ENCODE data around the gene GDF11.

GDF11 gene

DNA sequence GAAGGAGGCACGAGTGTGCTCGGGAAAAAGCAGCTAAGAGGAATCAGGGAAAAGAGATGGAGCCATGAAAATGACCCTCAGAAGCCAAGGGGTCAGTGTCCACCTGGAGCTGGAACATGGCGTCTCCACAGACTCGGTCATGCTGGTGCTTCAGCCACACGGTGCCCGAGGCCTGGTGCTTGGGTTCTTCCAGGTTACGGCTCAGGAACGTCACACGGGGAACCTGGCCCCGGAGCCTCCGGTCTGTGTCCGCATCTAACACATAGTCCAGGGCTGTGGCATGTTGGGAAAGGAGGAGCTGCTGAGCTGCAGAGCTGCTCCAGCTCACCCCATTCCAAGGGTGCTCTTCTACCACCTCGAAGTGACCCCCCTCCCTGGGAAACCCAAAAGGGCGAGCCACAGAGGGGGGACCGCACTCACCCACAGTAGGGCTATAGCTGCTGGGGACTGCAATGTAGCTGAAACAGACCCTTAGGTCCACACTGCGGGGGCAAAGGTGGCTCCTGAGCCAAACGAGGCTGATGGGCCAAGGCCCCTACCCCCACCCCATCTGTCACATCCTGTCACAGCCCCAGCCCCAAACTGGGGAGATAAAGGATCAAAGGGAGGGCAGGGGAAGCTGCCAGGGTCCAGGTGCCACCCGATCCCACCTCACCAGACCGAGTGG lies 46.0 kb upstream of the GDF11 start:
- H4K20me1 ChIP-seq (ENCODE audit: low read depth, low read length), result no peaks in the 10 kb centered on the region
- H3K36me3 ChIP-seq (ENCODE audit: low read length), result no peaks in the 10 kb centered on the region
- H3K79me2 ChIP-seq (ENCODE audit: insufficient read depth, low read length), result no peaks in the 10 kb centered on the region
- H3K27me3 ChIP-seq (ENCODE audit: low read length), result no peaks in the 10 kb centered on the region
- H3K4me2 ChIP-seq (ENCODE audit: low read depth, low read length, poor library complexity, severe bottlenecking), result no peak overlapping the region
- no peak overlapping the region for H2AFZ ChIP-seq (ENCODE audit: low read depth, low read length, severe bottlenecking)
- H3K27ac ChIP-seq (ENCODE audit: low read depth, low read length), result no peak overlapping the region
- H3K9ac ChIP-seq (ENCODE audit: low read length), result no peak overlapping the region
- no peak overlapping the region for H3K4me3 ChIP-seq (ENCODE audit: insufficient read depth, low read length, poor library complexity, severe bottlenecking)
- no peaks in the 10 kb centered on the region for H3F3A ChIP-seq (ENCODE audit: insufficient read depth)
- no peak for TF ChIP-seq EZH2phosphoT487 (conservative IDR thresholded peaks at IDR 0.05; ENCODE audit: low read length)
- TF ChIP-seq, protein P1, sequence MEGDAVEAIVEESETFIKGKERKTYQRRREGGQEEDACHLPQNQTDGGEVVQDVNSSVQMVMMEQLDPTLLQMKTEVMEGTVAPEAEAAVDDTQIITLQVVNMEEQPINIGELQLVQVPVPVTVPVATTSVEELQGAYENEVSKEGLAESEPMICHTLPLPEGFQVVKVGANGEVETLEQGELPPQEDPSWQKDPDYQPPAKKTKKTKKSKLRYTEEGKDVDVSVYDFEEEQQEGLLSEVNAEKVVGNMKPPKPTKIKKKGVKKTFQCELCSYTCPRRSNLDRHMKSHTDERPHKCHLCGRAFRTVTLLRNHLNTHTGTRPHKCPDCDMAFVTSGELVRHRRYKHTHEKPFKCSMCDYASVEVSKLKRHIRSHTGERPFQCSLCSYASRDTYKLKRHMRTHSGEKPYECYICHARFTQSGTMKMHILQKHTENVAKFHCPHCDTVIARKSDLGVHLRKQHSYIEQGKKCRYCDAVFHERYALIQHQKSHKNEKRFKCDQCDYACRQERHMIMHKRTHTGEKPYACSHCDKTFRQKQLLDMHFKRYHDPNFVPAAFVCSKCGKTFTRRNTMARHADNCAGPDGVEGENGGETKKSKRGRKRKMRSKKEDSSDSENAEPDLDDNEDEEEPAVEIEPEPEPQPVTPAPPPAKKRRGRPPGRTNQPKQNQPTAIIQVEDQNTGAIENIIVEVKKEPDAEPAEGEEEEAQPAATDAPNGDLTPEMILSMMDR (IDR thresholded peaks at IDR 0.05; ENCODE audit: insufficient read depth, low read length, poor library complexity, severe bottlenecking), result no peak
- no peaks in the 10 kb centered on the region for H3K9me3 ChIP-seq (ENCODE audit: insufficient read depth, low read length)
- H3K9me2 ChIP-seq (replicated peaks; ENCODE audit: insufficient read depth, low read length), result no peaks in the 10 kb centered on the region

DNA sequence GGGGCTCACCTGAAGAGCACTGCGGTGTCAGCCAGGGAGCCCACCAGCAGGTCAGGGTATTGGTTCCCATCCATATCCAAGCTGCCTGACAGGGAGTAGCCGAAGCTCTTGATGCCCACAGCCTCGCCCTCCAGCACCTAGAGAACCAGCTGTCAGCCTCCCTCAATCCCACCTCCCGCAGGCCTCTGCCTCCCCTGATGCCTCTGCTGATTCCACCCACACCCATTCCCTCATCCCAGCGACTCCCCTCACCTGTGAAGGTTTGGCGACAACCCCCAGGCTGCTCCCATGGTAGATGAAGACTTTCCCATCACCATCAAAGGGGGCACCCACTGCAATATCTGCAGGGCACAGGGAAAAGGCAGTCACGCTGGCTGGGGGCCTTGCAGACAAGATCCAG lies 45.2 kb upstream of the GDF11 start:
- H3K27me3 ChIP-seq (ENCODE audit: low read length), result no peaks in the 10 kb centered on the region
- H3K36me3 ChIP-seq (ENCODE audit: low read length), result no peaks in the 10 kb centered on the region
- TF ChIP-seq EZH2phosphoT487 (conservative IDR thresholded peaks at IDR 0.05; ENCODE audit: low read length), result no peak
- TF ChIP-seq, protein P1 (IDR thresholded peaks at IDR 0.05; ENCODE audit: insufficient read depth, low read length, poor library complexity, severe bottlenecking), result no peak
- no peaks in the 10 kb centered on the region for H3K79me2 ChIP-seq (ENCODE audit: insufficient read depth, low read length)
- H3K27ac ChIP-seq (ENCODE audit: low read depth, low read length), result no peak overlapping the region
- H3K4me3 ChIP-seq (ENCODE audit: insufficient read depth, low read length, poor library complexity, severe bottlenecking), result no peak overlapping the region
- H4K20me1 ChIP-seq (ENCODE audit: low read depth, low read length), result no peaks in the 10 kb centered on the region
- no peak overlapping the region for H3K9ac ChIP-seq (ENCODE audit: low read length)
- no peaks in the 10 kb centered on the region for H3K9me2 ChIP-seq (replicated peaks; ENCODE audit: insufficient read depth, low read length)
- no peaks in the 10 kb centered on the region for H3F3A ChIP-seq (ENCODE audit: insufficient read depth)
- no peak overlapping the region for H2AFZ ChIP-seq (ENCODE audit: low read depth, low read length, severe bottlenecking)
- H3K9me3 ChIP-seq (ENCODE audit: insufficient read depth, low read length), result no peaks in the 10 kb centered on the region
- no peak overlapping the region for H3K4me2 ChIP-seq (ENCODE audit: low read depth, low read length, poor library complexity, severe bottlenecking)

- H3K36me3 ChIP-seq (ENCODE audit: low read length), result no peaks in the 10 kb centered on the region
- no peaks in the 10 kb centered on the region for H3K79me2 ChIP-seq (ENCODE audit: insufficient read depth, low read length)
- H2AFZ ChIP-seq (ENCODE audit: low read depth, low read length, severe bottlenecking), result no peak overlapping the region
- no peaks in the 10 kb centered on the region for H3F3A ChIP-seq (ENCODE audit: insufficient read depth)
- H4K20me1 ChIP-seq (ENCODE audit: low read depth, low read length), result no peaks in the 10 kb centered on the region
- H3K27me3 ChIP-seq (ENCODE audit: low read length), result no peaks in the 10 kb centered on the region
- no peak overlapping the region for H3K4me3 ChIP-seq (ENCODE audit: insufficient read depth, low read length, poor library complexity, severe bottlenecking)
- no peaks in the 10 kb centered on the region for H3K9me2 ChIP-seq (replicated peaks; ENCODE audit: insufficient read depth, low read length)
- H3K9me3 ChIP-seq (ENCODE audit: insufficient read depth, low read length), result no peaks in the 10 kb centered on the region
- H3K9ac ChIP-seq (ENCODE audit: low read length), result no peak overlapping the region
- TF ChIP-seq, protein P1 (IDR thresholded peaks at IDR 0.05; ENCODE audit: insufficient read depth, low read length, poor library complexity, severe bottlenecking), result no peak
- TF ChIP-seq EZH2phosphoT487 (conservative IDR thresholded peaks at IDR 0.05; ENCODE audit: low read length), result no peak
- H3K27ac ChIP-seq (ENCODE audit: low read depth, low read length), result no peak overlapping the region
- H3K4me2 ChIP-seq (ENCODE audit: low read depth, low read length, poor library complexity, severe bottlenecking), result no peak overlapping the region
These were observed 44.5 kb upstream of the GDF11 start for GRCh38 chr12:55698241-55698955.

All from SU-DHL-6 (cell line).